HL-60 (cell line): ENCODE data around the gene EML5.

Experiments
- DNase-seq, 2 experiments: peaks; one replicate each; pipeline ENCODE4 v3.0.0-alpha.2; 2010 to 2020; ENCODE audit warnings: low read depth in 1 of 2, low spot score in 1 of 2
- H3K27ac ChIP-seq: fragments of 250-450 bp; sonication (Bioruptor Pico); replicated peaks from 2 replicates; pipeline ENCODE4 v1.5.1; 2020; ENCODE audit warnings: mild to moderate bottlenecking, moderate library complexity
- H3K27me3 ChIP-seq: fragments of 250-450 bp; sonication (Bioruptor Pico); 2 replicates; pipeline ENCODE4 v1.5.1; 2021; ENCODE audit warnings: mild to moderate bottlenecking, moderate library complexity; ENCODE audit not compliant: insufficient read depth, poor library complexity, severe bottlenecking
- H3K4me3 ChIP-seq: replicated peaks from 2 replicates; pipeline ENCODE4 v1.5.1; 2011; ENCODE audit warnings: mild to moderate bottlenecking, control low read depth, low read length; ENCODE audit not compliant: insufficient read depth
- CTCF ChIP-seq: IDR thresholded peaks from one replicate; pipeline ENCODE4 v1.5.1; 2011; ENCODE audit warnings: low read length, control low read depth, inconsistent platforms; ENCODE audit not compliant: insufficient read depth
- GABPA ChIP-seq: IDR thresholded peaks from 2 replicates; pipeline ENCODE4 v1.6.1; 2012; ENCODE audit warnings: low read depth
- POLR2AphosphoS5 ChIP-seq: IDR thresholded peaks from 2 replicates; pipeline ENCODE4 v1.6.1; 2012; ENCODE audit warnings: low read depth
- REST ChIP-seq: IDR thresholded peaks from 2 replicates; pipeline ENCODE4 v1.6.1; 2012; ENCODE audit warnings: low read depth; ENCODE audit not compliant: insufficient replicate concordance
- SPI1 ChIP-seq: IDR thresholded peaks from 2 replicates; pipeline ENCODE4 v1.6.1; 2012; ENCODE audit warnings: low read depth, mild to moderate bottlenecking, borderline replicate concordance

Gene EML5

GRCh38 chr14:88631091-88631490 lies 161.7 kb downstream of the EML5 start:
- Histone ChIP-seq H3K27me3 (no peaks in the 10 kb centered on the region), H3K27ac (no peak overlapping the region), H3K4me3 (no peak overlapping the region)
- DNase-seq: no peak
- TF ChIP-seq REST (no peak), GABPA (no peak), CTCF (no peak), POLR2AphosphoS5 (no peak), SPI1 (no peak)

- Histone ChIP-seq H3K4me3 (no peak overlapping the region), H3K27ac (no peak overlapping the region), H3K27me3 (no peaks in the 10 kb centered on the region)
- no peak for DNase-seq
- TF ChIP-seq GABPA (no peak), CTCF (no peak), POLR2AphosphoS5 (no peak), SPI1 (no peak), REST (no peak)
Observed at GRCh38 chr14:88630565-88630964, 162.2 kb downstream of the EML5 start.

GRCh38 chr14:88628462-88628861 lies 164.3 kb downstream of the EML5 start:
- Histone ChIP-seq H3K4me3 (no peak overlapping the region), H3K27ac (no peak overlapping the region), H3K27me3 (no peaks in the 10 kb centered on the region)
- TF ChIP-seq POLR2AphosphoS5 (no peak), GABPA (no peak), REST (no peak), SPI1 (no peak), CTCF (no peak)
- DNase-seq: no peak
